Suppressor macrophage (primary cell): ENCODE data around the gene NTS.

Experiments used
- DNase-seq, 4 experiments: peaks; one replicate each; pipeline ENCODE4 v3.0.0-alpha.2; 2020 to 2022
- total RNA-seq, 17 experiments: gene quantifications; one replicate each; lab custom pipeline; 2026; ENCODE audit warnings: mixed read lengths in 6 of 17, inconsistent platforms in 3 of 17; lab: John Stamatoyannopoulos, UW

NTS gene, protein sequence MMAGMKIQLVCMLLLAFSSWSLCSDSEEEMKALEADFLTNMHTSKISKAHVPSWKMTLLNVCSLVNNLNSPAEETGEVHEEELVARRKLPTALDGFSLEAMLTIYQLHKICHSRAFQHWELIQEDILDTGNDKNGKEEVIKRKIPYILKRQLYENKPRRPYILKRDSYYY
- 0 to 1.4 (median 0) reads per million in 17 experiments for total RNA-seq

DNA sequence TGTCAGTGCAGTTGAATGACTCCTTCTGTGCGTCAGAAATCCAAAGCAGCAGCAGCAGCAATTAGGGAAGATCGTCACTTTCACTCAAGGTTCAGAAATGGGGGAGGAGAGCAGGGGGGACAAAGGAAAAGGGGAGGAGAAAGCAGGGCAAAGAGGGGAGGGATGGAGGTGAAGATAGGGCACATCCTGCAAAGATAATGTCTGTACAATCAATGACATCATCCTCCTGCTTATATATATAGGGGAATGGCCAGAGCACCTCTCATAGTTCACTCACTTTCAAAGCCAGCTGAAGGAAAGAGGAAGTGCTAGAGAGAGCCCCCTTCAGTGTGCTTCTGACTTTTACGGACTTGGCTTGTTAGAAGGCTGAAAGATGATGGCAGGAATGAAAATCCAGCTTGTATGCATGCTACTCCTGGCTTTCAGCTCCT lies at the start of gene NTS:
Gene NTS (plus strand): TSS at position 265 of the 431 bp plus-strand sequence. CDS start 109 bp downstream, at position 374.
- peak in 3 of 4 experiments; percentile 6 to 10 (median 8) for DNase-seq

DNA sequence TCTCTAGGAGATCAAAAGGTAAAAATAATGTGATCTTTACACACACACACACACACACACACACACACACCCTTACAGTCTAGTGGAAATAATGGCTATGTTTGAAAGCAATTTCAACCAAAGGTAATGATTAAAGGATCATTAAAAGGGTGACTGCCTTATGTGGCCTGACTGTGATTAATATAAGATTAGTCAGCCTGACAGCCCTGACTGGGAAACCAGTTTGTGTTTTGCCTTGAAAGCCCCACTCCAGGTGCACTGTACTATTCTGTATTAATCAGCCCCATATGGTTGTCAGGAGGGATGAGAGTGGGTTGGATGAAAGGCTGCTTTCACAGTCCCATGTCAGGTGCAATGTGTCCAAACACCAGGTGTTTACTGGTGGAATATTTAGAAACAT lies 48.3 kb upstream of the NTS start:
- no peak for DNase-seq

DNA sequence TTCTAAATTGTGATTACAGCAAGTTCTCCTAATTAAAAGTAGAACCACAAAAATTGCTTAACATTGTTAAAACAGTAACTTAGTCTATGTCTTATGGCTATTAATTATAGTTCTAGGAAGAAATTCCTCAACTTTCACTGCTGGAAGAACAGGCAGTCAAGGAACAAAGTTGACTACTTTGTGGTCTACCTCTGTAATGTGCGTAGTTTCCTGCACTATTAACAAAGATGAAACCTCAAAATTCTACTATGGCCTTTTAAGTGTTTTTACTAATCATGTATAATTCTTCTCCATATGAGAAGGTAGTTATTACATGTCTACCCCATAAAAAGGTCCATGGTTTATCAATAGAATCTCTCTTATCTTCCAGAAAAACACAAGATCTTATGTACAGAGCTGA lies 45.5 kb upstream of the NTS start:
- DNase-seq: no peak

DNA sequence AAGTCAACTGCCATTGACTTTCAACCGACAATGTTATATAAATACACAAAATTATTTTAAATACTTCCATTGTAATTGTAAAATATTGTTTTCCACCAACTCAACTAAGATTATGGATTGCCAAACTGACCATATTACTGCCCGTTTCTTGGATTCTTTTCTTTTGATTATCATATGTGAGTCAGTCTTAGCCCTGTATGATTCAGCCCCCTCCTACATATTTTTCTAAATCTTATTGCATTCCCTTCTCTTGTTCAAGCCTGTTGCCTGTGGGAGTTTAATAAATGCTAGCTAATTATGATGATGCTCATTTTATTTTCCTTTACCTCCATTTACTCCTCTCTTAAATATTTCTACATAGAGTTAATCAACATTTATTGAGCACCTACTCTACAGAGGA lies 44.7 kb upstream of the NTS start:
- DNase-seq: no peak

DNA sequence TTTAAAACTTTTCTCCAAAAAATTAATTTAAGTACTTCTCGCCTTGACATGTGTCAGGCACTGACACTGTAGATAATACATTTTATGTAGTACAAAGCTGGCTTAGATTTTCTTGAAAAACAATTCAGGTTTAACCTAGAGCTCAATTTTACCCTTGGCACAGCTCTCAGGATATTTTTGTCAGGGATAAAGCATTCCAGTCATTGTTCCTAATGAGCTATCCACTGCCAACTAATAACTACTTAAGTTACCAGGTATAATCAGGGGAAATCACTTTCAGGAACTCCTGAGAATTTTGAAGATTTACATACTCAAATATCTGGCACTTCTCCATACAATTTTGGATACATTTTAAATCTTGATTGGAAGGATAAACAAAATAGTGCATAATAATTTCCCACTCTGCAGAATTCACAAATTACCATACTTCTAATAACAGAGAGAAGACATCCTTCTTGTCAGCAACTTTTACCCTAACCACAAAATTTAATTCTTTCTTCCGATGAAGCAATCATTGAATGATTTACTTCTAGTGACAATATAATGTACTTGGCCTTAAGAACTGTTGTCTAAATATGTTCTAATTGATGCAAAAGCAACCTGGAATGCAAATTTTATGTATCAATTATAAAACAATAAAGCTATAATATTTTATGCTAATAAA lies 42.6 kb upstream of the NTS start:
- no peak for DNase-seq

DNA sequence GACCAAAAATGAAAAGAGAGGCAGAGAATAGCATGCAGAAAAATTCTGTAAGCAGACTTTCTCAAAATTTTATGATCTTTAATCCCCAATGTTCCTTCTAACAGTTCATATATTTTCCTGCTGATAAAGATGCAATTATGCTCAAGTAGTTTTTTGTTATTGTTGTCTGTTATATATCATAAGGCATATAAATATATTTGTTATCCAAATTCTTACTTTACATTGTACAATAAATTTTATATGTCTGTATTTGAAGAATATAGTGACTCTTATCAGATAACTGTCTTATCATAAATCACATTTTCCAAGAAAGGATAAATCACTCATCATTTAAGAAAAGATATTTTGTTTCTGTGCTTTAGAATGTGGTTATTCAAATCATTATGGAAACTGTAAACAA lies 40.5 kb upstream of the NTS start:
- DNase-seq: no peak

DNA sequence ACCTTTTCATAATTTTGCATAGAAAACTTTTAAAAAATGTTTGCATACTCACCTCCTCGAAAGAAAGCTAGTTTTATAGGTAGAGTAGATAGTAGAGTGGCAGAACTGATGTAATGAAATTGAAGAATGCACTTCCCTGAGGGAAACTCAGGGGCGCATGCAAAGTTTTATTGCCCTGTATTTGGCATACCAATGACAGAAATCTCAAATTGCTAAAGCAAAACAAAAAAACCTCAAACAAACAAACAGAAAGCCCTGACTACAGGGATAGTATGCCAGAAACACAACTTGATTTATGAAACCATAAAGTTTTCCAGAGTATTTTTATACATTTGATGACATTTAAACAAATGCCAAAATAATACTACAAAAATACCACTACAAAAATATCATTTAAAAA lies 39.7 kb upstream of the NTS start:
- DNase-seq: no peak

DNA sequence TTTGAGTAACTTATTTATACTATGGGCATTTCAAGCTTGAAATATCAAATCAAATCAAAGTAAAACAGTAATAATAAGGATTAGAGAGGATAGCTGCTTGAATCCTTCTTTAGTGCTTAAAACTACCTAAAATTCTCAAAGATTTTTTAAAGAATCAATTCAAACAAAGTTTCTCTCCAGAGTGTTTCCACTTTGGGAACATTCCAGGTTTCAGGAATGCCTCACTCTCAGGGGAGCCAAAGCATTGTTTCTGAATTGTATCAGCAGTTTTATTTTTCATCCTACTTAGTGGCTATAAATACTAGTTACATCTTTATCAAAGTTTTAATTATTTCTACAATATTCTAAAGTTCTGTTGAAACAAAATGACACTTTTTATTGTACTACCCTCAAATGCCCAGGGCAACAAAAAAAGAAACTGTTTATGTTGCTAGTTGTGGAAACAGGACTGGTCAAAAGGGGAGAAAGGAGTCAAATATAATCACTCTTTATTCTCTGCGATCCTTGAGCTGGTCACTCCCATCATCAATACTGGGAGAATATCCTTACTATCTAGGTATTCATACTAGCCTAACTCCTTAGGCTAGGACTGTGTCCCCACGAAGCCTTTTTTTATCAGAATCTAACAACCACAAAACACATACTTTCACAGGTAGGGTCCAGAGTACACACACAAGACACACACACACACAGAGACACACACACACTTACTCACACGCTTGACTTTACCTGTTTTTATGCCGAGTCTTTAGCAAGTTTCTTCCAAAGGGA lies 38.5 kb upstream of the NTS start:
- DNase-seq: no peak

DNA sequence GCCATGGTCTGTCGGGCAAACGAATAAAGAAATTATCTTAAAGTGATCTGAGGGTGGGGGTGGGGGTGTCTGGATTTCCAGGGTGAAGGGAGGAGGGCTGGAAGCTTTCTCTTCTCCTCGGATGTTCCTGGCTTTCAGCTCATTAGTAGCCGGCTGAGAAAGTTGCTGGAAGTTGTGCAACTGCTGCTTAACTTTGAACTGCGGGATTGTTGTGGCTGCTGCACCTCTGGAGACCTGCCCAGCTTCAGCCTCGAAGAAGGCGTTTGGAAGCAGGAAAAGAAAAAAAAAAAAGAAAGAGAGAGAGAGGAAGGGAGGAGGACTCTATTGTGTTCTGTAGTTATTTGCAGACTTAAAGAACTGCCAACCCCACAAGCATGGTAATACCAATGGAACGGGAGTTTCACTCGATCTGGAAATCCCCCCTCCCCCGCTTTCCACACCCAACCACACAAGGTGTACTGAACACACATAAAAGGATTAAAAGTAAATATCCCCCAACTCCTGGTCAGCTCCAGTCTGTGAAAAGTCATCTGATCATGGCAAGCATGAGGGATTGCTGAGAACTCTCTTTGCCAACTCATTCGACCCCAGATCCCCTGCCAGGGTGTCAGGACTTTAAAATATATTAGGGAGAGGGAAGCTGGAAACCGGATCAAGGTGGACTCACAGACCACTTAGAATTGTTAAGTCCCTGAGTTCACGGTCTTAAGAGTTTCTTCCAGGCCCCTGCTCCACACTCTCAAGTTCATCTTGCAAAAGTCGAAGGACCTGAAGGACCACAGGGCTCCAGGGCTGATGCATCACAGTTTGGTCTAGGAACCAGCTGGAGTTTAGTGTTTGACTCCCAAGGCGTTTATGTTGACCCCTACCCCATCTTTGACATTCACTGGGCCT lies 37.7 kb upstream of the NTS start, which contains the start of gene RASSF9:
Gene RASSF9 (minus strand): TSS at position 213 of the 894 bp plus-strand sequence. CDS start 208 bp downstream, at position 5.
- DNase-seq: no peak

DNA sequence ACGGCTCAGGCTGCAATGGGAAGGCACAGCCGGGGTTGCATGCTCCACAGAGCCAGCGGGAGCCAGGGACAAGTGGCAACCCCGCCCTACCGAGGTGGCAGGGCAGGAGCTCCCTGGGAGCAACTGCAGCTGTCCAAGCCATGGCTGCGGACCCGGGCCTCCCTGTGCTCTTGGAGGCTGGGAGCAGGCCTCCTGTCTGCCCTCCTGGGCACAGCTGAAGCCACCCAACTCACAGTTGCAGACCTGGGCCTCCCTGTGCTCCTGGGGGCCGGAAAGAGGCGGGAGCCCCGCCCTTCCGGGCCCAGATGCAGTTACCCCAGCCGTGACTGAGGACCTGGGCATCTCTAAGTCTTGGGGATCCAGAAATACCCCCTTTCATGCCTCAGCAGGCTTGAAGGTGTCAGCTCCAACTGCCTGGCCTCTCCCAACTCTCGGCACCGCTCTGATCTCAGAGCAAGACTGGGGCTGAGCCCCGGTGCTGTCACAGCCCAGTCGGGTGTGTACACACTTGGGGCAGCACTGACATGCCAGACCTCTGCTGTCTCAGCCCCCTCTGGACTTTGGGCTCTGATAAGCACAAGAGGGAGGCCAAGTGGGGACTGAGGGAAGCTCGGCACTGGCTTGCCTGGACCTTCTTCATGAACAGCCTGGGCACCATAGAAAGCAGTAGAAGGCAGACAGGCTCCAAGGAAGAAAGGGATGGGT lies 30.3 kb upstream of the NTS start:
- DNase-seq: no peak

DNA sequence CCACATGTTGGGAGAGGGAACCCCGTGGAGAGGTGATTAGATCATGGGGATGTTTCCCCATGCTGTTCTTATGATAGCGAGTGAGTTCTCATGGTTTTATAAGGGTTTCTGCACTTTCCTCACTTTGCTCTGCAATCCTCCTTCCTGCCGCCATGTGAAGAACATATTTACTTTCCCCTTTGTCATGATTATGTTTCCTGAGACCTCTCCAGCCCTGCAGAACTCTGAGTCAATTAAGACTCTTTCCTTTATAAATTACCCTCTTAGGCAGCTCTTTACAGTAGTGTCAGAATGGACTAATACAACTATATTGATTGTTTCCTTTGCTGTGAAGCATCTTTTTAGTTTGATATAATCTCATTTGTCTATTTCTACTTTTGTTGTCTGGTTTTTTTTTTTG lies 24.8 kb upstream of the NTS start:
- no peak for DNase-seq

DNA sequence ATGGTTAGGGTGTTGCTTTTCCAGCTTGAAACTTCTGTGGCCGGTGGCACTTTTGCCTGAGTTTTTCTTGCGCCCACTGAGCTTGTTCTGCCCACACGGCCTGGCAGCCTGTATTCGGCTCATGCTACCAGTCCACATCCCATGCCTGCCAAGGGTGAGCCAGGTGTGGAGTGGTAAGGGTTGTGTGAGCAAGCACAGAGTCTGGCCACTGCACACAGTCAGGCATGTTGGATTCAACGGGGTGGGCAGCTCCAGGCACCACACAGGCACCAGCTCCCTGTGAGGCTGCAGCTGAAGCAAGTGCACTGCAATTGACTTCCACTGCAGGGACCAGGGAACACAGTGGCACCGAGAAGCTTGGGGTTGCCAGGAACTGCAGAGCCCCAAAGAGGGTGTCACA lies 18.8 kb upstream of the NTS start:
- DNase-seq: no peak

DNA sequence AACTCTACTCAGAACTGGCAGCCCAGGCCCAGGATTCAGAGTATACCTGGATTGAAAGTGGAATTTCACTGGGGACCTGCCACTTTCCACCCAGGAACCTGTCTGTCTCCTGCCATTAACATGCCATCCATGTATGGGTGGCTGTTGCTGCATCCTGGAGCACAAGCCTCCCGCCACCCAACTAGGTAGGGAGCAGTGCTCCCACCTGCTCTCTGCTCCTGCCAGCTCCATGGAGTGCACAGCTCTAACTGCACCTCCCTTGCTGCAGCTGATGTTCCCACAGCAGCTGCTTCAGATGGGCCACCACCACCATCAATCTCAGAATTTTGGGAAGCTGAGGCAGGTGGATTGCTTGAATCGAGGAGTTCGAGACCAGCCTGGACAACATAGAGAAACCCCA lies 17.1 kb upstream of the NTS start:
- DNase-seq: no peak

DNA sequence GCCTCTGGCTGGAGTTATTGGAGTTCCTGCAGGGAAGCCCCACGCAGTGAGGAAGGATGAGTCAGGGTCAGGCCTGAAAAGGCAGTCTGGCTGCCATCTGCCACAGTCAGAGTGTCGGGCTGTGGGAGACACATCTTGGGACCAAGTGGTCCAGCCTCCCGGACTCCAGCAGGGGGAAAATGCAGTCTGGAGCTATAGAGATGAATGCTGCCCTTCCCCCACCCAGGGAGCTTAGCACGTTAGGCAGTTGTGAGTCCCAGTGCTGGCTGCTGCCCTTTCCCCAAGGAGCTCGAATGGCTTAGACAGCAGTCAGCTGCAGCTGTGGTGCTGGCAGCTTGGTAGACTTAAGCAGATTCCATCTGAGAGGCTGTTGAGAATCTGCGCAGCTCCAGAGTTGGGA lies 8.2 kb upstream of the NTS start:
- no peak for DNase-seq

DNA sequence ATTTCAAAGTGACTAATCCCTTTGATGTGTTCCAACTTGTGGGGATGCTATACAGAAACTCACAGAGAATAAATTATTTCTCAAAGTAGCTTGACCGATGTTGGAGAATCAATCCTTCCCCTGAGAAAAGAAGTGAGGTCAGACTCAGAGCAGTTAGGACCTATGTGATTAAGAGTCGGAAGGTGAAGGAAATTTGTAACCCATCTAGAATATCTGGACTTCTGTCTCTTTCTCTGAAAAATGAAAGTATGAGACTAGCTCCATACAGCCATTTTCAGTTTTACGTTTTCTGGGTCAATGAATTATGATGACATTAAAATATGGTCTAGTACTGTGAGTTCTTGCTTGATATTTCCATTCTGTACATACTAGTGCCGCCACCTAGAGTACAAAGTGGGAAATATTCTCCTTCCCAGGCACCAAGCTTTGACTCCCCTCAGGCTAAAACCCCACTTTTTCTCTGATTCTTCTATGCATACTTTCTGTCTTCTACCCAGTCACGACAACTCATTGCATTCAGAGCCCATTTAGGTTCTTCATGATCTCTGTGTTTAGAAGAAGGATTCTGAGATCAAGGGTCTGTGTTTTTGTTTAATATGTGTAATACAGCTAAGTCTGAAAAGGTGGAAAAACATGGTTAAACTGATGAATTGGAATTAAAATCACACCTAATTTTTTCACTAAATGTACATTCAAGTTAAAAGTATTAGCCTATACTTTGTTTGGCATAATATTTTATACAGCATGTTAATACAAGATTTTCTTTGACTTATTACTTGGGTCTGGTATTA lies 6.9 kb upstream of the NTS start:
- DNase-seq: peak; percentile 49 to 75 (median 68)

DNA sequence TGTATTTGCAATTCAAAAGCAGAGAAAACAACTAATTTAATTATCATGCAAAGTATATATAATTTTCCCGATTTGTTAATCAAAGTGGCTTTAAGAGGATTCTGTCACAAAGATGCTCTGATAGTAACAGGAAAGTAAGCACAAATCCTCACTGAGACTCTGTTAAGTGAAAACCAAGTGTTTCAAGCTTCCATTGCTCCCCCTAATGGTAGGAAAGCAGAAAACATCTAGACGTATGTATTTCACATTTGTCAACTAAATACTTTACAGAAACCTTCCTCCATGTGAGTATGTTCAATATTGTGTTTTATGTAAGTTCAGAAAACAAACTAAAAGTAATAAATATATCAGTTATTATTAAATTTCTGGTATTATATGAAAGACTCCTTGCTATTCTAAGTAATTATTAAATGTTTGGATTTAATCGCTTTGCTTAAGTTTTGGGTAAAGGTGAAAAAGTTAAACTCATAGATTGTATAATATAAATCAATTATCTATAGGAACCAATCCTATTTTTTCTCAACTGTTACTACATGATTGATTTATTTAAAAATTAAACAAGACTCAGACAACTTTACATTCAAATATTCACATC lies 1.5 kb upstream of the NTS start:
- DNase-seq: peak; percentile 43 to 84 (median 62)

DNA sequence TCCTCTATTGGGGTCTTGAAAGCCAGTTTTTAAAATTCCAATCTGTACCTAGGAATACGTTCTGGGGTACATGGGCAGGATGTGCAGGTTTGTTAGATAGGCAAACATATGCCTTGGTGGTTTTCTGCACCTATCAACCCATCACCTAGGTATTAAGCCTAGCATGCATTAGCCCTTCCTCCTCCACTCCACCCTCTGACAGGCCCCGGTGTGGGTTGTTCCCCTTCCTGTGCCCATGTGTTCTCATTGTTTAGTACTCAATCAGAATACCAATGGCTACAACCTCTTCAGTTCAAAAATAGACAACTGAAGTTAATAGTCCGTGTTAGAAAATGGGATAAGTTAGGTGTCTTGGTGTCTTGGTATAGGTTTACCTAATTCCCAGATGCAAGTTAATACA lies 3.4 kb downstream of the NTS start:
- DNase-seq: no peak

DNA sequence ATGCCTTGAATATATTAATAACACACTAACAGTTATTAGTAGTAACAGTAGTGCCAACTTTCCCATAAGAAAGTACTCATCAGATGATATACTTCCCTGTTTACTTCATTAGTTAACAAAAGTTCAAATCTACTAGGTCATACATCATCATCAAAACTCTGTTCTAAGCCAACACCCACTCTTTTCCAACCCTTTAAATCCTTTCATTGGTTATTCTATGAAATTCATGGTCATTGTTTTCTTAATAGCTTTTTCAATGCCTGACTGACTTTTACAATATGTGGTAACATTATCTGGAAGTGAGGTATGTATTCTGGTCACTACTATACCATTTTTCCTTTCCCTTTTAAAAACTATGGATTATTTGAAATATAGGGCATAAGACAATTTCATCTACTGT lies 9.7 kb downstream of the NTS start:
- DNase-seq: no peak

DNA sequence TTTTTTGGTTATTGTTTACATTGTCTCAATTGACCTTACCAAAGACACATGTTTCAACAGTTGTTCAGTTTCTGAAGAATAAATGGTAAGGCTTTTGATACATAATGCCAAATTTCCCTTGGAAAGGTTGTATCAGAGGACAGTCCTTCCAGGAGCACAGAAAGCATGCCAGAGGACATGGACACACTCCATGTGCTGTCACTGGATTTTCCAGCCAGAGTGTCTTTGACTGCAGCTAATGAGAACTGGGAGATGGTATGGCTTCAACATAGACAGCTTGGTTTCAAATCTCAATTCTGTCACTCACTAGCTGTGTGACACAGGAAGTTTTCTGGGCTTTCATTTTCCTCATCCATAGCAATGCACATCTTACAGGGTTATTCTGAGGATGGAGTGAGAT lies 20.6 kb downstream of the NTS start:
- no peak for DNase-seq

DNA sequence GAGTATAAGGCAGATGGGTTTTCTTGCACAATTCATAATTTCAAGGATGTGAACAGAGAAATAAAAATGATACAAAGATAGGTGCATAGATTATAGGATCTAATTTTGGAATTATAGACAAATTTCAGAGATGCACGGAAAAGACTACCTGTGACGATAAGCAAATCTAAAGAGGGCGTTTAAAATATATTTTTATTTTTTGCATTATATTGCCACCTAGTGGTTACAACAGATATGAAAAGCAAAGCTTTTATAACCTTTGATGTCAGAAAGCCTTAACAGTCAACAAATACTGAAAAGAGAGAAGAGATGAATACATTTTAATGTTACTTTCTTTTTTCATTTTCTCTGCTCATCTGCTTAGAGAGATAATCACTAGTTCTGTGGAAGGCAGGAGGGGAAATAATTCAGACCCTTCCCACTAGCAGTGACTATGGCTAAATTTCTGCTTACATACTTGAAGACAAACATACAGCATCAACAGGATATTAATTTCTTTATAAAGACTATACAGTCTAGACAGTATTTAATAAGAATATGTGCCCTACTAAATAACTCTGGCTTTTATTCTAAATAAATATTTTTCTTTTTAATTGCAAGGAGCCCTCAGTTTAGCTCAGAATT lies 46.3 kb downstream of the NTS start:
- DNase-seq: peak in 3 of 4 experiments; percentile 3 to 51 (median 47)
